Chondrocyte (in vitro differentiated cells): Measurements from ENCODE around the gene LEO1. TPM values are rescaled to one million over a fixed set of nuclear protein-coding genes. Genes with fewer than 3 reads are reported as not detected.

ENCODE experiments used
- DNase-seq: peaks from one replicate; pipeline ENCODE4 v3.0.0; 2021; ENCODE audit warnings: mixed read lengths, low spot score
- H3K27ac Mint-ChIP-seq: one replicate; pipeline ENCODE4 v1.8.0; 2021; ENCODE audit warnings: mild to moderate bottlenecking, moderate library complexity, mixed read lengths; ENCODE audit not compliant: unreplicated experiment
- H3K27me3 Mint-ChIP-seq: 2 replicates; pipeline ENCODE4 v1.8.0; 2021; ENCODE audit warnings: low read depth, mixed read lengths
- H3K36me3 Mint-ChIP-seq: 2 replicates; pipeline ENCODE4 v1.8.0; 2021; ENCODE audit warnings: low read depth, mixed read lengths
- H3K4me1 Mint-ChIP-seq: 2 replicates; pipeline ENCODE4 v1.8.0; 2021; ENCODE audit warnings: low read depth, mild to moderate bottlenecking, mixed read lengths
- H3K4me3 Mint-ChIP-seq: one replicate; pipeline ENCODE4 v1.8.0; 2021; ENCODE audit warnings: mild to moderate bottlenecking, moderate library complexity, mixed read lengths; ENCODE audit not compliant: unreplicated experiment
- H3K9me3 Mint-ChIP-seq: 2 replicates; pipeline ENCODE4 v1.8.0; 2021; ENCODE audit warnings: low read depth, mixed read lengths
- total RNA-seq: library from RNA; stranded (reverse); gene quantifications from 3 replicates; pipeline ENCODE4 v1.2.1, GENCODE V29; 2021
- TF ChIP-seq, protein P1 (sequence below): fragments of 200-600 bp; sonication (generic); IDR thresholded peaks from 2 replicates; pipeline ENCODE4 v1.5.0; 2021; ENCODE audit warnings: antibody characterized with exemption, mild to moderate bottlenecking, moderate library complexity

LEO1 gene
- total RNA-seq, 1 donor from 2014 or later = 17.5 TPM

DNA sequence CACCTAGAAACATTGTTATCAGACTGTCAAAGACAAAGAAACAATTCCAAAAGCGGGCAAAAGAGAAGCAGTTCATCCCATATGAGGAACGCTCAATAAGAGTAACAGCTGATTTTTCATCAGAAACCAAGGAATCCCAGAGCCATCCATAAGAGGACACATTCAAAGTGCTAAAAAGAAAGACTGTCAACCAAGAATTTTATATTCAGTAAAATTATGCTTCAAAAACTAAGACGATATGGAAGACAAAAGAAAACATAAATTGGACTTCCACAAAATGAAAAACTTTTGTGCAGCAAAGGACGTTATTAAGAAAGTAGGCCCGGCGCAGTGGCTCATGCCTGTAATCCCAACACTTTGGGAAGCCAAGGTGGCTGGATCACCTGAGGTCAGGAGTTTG is 4.0 kb downstream of the LEO1 start:
- Mint-ChIP-seq H3K36me3 (peaks cover 15% of the 10 kb centered on the region), H3K9me3 (peaks cover 10% of the 10 kb centered on the region), H3K27ac (no peak overlapping the region), H3K4me1 (peaks cover 19% of the 10 kb centered on the region), H3K27me3 (no peaks in the 10 kb centered on the region), H3K4me3 (no peak overlapping the region)
- TF ChIP-seq, protein P1, sequence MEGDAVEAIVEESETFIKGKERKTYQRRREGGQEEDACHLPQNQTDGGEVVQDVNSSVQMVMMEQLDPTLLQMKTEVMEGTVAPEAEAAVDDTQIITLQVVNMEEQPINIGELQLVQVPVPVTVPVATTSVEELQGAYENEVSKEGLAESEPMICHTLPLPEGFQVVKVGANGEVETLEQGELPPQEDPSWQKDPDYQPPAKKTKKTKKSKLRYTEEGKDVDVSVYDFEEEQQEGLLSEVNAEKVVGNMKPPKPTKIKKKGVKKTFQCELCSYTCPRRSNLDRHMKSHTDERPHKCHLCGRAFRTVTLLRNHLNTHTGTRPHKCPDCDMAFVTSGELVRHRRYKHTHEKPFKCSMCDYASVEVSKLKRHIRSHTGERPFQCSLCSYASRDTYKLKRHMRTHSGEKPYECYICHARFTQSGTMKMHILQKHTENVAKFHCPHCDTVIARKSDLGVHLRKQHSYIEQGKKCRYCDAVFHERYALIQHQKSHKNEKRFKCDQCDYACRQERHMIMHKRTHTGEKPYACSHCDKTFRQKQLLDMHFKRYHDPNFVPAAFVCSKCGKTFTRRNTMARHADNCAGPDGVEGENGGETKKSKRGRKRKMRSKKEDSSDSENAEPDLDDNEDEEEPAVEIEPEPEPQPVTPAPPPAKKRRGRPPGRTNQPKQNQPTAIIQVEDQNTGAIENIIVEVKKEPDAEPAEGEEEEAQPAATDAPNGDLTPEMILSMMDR = no peak
- no peak for DNase-seq

- Mint-ChIP-seq H3K27me3 (no peaks in the 10 kb centered on the region), H3K9me3 (peaks cover 10% of the 10 kb centered on the region), H3K4me1 (peaks cover 15% of the 10 kb centered on the region), H3K36me3 (peaks cover 18% of the 10 kb centered on the region), H3K4me3 (no peak overlapping the region), H3K27ac (no peak overlapping the region)
- no peak for DNase-seq
- TF ChIP-seq, protein P1 = no peak
Observed at GRCh38 chr15:51966192-51966591, 5.4 kb downstream of the LEO1 start.

DNA sequence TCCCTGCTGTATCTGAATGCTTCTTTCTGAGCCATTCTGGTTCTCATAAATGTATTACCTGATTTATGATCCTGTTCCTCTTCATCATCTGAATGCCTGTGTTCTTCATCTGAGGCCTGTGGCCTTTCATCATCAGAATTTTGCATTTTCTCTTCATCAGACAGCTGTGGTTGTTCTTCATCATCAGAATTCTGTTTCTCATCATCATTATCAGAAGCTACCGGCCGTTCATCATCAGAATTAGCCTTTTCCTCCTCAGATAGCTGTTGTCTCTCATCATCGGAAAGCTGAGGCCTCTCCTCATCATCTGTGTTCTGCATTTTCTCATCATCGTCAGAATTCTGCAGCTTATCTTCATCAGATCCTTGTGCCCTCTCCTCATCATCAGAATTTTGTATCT is 5.9 kb downstream of the LEO1 start:
- H3K27ac Mint-ChIP-seq = no peak overlapping the region
- TF ChIP-seq, protein P1 = no peak
- no peaks in the 10 kb centered on the region for H3K27me3 Mint-ChIP-seq
- H3K36me3 Mint-ChIP-seq = peaks cover 20% of the 10 kb centered on the region
- H3K4me1 Mint-ChIP-seq = peaks cover 10% of the 10 kb centered on the region
- no peak overlapping the region for H3K4me3 Mint-ChIP-seq
- H3K9me3 Mint-ChIP-seq = peaks cover 10% of the 10 kb centered on the region
- no peak for DNase-seq

GRCh38 chr15:51955504-51955903 is 16.1 kb downstream of the LEO1 start:
- no peaks in the 10 kb centered on the region for H3K27me3 Mint-ChIP-seq
- H3K4me3 Mint-ChIP-seq = no peak overlapping the region
- H3K36me3 Mint-ChIP-seq = peaks cover 41% of the 10 kb centered on the region
- no peaks in the 10 kb centered on the region for H3K9me3 Mint-ChIP-seq
- no peaks in the 10 kb centered on the region for H3K4me1 Mint-ChIP-seq
- DNase-seq = no peak
- TF ChIP-seq, protein P1 = no peak
- no peak overlapping the region for H3K27ac Mint-ChIP-seq

DNA sequence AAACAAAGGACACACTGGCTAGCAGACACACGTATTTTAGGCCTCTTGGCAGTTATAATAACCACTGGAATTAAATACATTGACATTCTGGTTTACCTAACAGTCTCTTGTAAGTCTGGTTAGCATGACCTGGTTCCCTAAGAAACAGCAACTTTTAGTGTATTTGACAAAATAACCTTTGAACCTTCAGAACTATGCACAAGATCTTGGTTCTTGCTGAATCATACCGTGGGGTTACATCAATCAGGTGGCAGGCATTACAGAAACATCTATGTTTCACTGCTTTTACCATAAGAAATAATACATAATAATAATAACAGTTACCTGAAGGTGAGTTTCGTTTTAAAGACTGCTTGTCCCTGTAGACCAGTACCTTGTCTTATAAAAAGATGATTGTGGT is 18.8 kb downstream of the LEO1 start:
- Mint-ChIP-seq H3K9me3 (no peaks in the 10 kb centered on the region), H3K36me3 (peaks cover 35% of the 10 kb centered on the region), H3K4me3 (no peak overlapping the region), H3K27ac (no peak overlapping the region), H3K27me3 (no peaks in the 10 kb centered on the region), H3K4me1 (no peaks in the 10 kb centered on the region)
- TF ChIP-seq, protein P1 = no peak
- no peak for DNase-seq
